Measurements from ENCODE around the gene TIMELESS. TPM values are rescaled to one million over a fixed set of nuclear protein-coding genes. Genes with fewer than 3 reads are reported as not detected.

The TIMELESS gene
- polyA plus RNA-seq, 1 donor (not counting 4 experiments of a cell fraction or from before 2014, with no cell fraction given) = 3.5 TPM

- H3K9ac ChIP-seq (ENCODE audit: control insufficient read depth, extremely low read depth, insufficient read depth, low read length) = no peak overlapping the region
- H2AFZ ChIP-seq (ENCODE audit: control insufficient read depth, low read length) = no peak overlapping the region
- no peak overlapping the region for H3K4me3 ChIP-seq (ENCODE audit: control insufficient read depth in 2 of 3, extremely low read depth in 1 of 3, insufficient read depth in 2 of 3, low read depth in 1 of 3, low read length in 3 of 3)
- TF ChIP-seq EZH2 (IDR thresholded peaks at IDR 0.05; ENCODE audit: low read length) (no peak), CTCF (optimal IDR thresholded peaks at IDR 0.05 in 1 of 3, IDR thresholded peaks at IDR 0.05 in 1 of 3, conservative IDR thresholded peaks at IDR 0.05 in 1 of 3; ENCODE audit: extremely low read depth in 1 of 3, insufficient read depth in 2 of 3, low read length in 3 of 3) (no peak)
- no peaks in the 10 kb centered on the region for H3K79me2 ChIP-seq (ENCODE audit: control insufficient read depth, insufficient read depth, low read length)
- no peak overlapping the region for H3K4me2 ChIP-seq (ENCODE audit: control insufficient read depth, extremely low read depth, insufficient read depth, low read depth, low read length)
- no peak for DNase-seq (ENCODE audit: low read depth, low spot score)
- H4K20me1 ChIP-seq (ENCODE audit: control insufficient read depth, extremely low read depth, insufficient read depth, low read length) = no peaks in the 10 kb centered on the region
- dilution Hi-C loops (cut with MboI; ENCODE audit: extremely low pct_ligation_motif_present, low sequenced_read_pairs) = no loop called here
- no peaks in the 10 kb centered on the region for H3K27me3 ChIP-seq (ENCODE audit: control insufficient read depth, extremely low read depth, insufficient read depth, low read length)
- no peaks in the 10 kb centered on the region for H3K9me1 ChIP-seq (ENCODE audit: control insufficient read depth, extremely low read depth, insufficient read depth, low read length)
- H3K9me3 ChIP-seq (ENCODE audit: control insufficient read depth, low read depth, low read length) = no peaks in the 10 kb centered on the region
- no peaks in the 10 kb centered on the region for H3K4me1 ChIP-seq (ENCODE audit: control insufficient read depth, extremely low read depth, insufficient read depth, low read length)
- peaks cover 0 to 14% of the 10 kb centered on the region in 2 experiments for H3K36me3 ChIP-seq (ENCODE audit: control insufficient read depth in 2 of 2, extremely low read depth in 1 of 2, insufficient read depth in 2 of 2, low read length in 2 of 2)
- FAIRE-seq = no peak
- no peak overlapping the region for H3K27ac ChIP-seq (ENCODE audit: control insufficient read depth, insufficient read depth, low read length)
Measured at GRCh38 chr12:56413392-56413791, 35.8 kb downstream of the TIMELESS start.

- no peak for DNase-seq (ENCODE audit: low read depth, low spot score)
- H3K4me2 ChIP-seq (ENCODE audit: control insufficient read depth, extremely low read depth, insufficient read depth, low read depth, low read length) = no peak overlapping the region
- no peak overlapping the region for H3K27ac ChIP-seq (ENCODE audit: control insufficient read depth, insufficient read depth, low read length)
- no peaks in the 10 kb centered on the region for H3K4me1 ChIP-seq (ENCODE audit: control insufficient read depth, extremely low read depth, insufficient read depth, low read length)
- TF ChIP-seq EZH2 (IDR thresholded peaks at IDR 0.05; ENCODE audit: low read length) = no peak
- no peak for TF ChIP-seq CTCF (optimal IDR thresholded peaks at IDR 0.05 in 1 of 3, IDR thresholded peaks at IDR 0.05 in 1 of 3, conservative IDR thresholded peaks at IDR 0.05 in 1 of 3; ENCODE audit: extremely low read depth in 1 of 3, insufficient read depth in 2 of 3, low read length in 3 of 3)
- H3K79me2 ChIP-seq (ENCODE audit: control insufficient read depth, insufficient read depth, low read length) = no peaks in the 10 kb centered on the region
- H3K9me3 ChIP-seq (ENCODE audit: control insufficient read depth, low read depth, low read length) = no peaks in the 10 kb centered on the region
- no peaks in the 10 kb centered on the region for H3K27me3 ChIP-seq (ENCODE audit: control insufficient read depth, extremely low read depth, insufficient read depth, low read length)
- no peaks in the 10 kb centered on the region for H3K9me1 ChIP-seq (ENCODE audit: control insufficient read depth, extremely low read depth, insufficient read depth, low read length)
- no peak overlapping the region for H3K9ac ChIP-seq (ENCODE audit: control insufficient read depth, extremely low read depth, insufficient read depth, low read length)
- no peaks in the 10 kb centered on the region for H4K20me1 ChIP-seq (ENCODE audit: control insufficient read depth, extremely low read depth, insufficient read depth, low read length)
- H3K4me3 ChIP-seq (ENCODE audit: control insufficient read depth in 2 of 3, extremely low read depth in 1 of 3, insufficient read depth in 2 of 3, low read depth in 1 of 3, low read length in 3 of 3) = no peak overlapping the region
- dilution Hi-C loops (cut with MboI; ENCODE audit: extremely low pct_ligation_motif_present, low sequenced_read_pairs) = no loop called here
- H2AFZ ChIP-seq (ENCODE audit: control insufficient read depth, low read length) = no peak overlapping the region
- FAIRE-seq = no peak
- peaks cover 0 to 7% of the 10 kb centered on the region in 2 experiments for H3K36me3 ChIP-seq (ENCODE audit: control insufficient read depth in 2 of 2, extremely low read depth in 1 of 2, insufficient read depth in 2 of 2, low read length in 2 of 2)
Measured at GRCh38 chr12:56411781-56412639, 37.2 kb downstream of the TIMELESS start.
